Stimulated activated CD4-positive, alpha-beta T cell treated with anti-CD3 and anti-CD28 coated beads, Interleukin-1b, Interleukin-23, amount 100 ng/mL, for 24 hours (primary cell): Measurements from ENCODE around the gene TM9SF1.

Experiments used
- DNase-seq, 4 experiments: peaks; one replicate each; pipeline ENCODE4 v3.0.0-alpha.2; 2020; ENCODE audit warnings: low read depth in 4 of 4, low spot score in 1 of 4

The TM9SF1 gene

DNA sequence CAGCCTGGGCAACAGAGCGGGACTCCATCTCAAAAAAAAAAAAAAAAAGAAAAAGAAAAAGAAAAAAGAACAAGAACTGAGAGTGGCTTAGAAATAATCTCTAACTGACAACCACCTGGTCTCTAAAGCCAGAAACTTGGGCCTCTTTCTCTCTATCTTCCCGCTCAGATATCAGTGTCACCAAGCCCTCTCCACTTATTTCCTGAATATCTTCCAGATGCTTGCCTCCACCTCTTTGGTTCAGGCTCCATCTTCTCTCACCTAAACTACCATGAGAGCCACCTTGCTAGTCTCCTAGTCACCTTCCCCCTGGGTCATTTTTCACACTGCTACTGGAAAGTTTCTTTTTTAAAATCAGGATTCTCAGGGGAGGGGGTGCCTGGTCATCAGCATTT lies 1.8 kb upstream of the TM9SF1 start:
- no peak for DNase-seq

DNA sequence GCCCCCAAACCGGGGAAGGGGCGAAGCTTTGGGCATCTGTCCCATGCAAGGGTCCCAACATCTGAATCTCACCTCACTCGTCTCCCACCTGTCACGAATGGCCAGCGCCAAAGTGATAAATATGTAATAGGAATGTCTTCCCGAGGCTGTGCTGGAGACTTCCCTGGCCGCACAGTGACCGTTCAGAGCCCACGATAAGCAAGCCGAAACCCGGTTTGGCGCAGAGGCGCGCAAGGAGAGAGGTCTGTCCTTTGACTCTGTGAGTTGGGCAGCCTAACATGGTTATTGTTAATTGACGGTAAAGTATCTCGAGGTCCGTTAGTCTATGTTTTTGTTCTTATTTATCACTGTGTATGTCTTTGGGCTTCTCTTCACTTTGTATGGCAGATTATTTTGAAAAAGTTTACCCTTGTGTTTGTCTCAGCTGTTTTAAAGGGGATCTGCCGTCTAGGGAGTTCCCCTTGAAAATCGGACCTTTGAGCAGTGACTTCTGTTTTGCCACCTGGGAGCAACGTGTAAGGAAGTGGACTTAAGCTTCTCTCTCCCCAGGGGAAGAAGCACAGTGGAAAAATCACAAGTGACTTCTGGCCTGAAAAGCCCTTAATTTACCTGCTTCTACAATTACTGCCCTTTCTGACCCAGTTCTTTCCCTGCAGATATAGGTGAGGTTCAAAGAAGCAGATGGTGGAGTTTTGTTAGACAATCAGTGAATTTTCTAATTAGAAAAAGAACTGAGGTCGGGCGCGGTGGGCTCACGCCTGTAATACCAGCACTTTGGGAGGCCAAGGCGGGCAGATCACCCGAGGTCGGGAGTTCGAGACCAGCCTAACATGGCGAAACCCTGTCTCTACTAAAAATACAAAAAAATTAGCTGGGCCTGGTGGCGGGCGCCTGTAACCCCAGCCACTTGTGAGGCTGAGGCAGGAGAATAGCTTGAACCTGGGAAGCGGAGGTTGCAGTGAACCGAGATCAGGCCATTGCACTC lies 1.1 kb upstream of the TM9SF1 start:
- no peak for DNase-seq

DNA sequence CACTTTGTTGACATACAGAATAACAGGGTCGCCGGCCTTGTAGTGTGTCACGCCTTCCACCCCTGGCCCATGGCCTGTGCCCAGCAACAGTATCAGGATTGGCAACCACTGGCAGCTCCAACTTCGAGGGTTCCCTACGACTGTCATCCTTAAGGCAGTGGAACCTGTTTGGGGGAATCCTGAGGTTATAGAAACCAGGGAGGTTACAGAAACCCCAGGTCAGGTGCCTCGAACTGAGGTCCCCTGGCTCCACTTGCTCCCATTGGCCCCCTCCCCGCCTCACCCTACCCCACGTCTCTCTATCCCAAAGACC lies 412 bp downstream of the TM9SF1 start:
- no peak for DNase-seq

DNA sequence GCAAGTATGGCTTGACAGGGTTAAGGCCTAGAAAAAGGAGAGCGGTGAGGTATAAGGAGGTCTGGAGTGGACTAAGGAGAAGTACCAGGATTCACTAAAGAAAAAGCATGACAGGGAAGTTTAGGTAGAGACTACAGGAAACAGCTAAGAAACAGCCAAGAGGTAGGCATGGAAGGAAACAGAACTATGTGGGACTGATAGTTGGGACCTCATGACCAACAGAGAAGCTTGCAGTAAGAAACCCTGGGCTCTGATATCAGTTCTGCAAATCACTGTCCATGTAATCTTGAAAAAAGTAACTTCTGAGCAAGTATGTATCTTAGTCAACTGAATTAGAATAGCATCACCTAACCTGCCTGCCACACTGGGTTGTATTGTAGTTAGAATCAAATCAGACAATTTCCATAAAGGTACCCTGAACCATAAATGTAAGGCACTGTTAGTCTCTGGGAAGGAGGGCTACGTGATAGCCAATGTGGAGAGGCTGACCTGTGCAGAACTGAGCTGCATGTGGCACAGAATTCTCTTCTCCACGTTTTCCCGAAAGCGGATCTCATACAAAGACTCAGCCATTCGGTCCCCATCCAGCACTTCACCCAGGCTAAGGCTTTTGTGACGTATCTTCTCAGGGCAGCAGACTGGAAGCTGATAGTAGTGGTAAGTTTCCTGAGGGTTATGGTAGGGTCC lies 912 bp downstream of the TM9SF1 start:
- DNase-seq = no peak

DNA sequence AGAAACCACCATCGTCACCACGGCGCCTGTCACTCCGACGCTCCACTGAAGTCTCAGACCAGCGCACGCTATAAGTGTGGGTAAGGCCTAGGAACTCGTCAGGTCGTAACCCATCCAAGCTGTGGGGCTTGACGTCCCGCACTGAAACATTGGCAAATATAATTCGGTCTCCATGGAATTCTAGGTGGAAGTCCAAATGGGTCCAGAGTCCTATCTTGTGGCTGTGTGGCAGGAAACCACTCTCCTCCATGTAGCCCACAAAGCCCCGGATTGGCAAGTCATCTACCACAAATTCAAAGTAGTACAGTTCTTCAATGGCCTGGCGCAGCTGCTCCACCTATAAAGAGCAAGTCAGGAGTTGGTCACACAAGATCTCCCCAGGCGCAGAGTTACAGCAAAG lies 2.3 kb downstream of the TM9SF1 start:
- no peak for DNase-seq

DNA sequence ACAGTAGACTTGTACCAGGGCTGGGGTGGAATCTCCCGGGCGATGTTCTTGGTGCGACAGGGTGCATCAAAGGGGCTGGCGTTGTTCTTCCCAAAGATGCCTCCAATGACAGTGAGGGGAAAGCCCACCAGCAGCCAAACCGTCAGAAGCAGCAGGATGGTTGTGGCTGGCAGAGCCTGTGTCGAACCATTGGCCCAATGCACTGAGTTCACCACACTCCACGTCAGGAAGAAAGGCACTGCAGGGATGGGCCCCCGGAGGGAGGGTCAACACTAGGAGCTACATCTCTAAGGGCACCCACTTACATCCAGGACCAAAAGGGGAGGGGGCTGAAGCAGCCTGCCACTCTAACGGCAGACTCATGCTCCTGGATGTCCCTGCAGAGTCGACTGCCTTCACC lies 4.8 kb downstream of the TM9SF1 start:
- DNase-seq = no peak

GRCh38 chr14:24189460-24189859 lies 5.8 kb downstream of the TM9SF1 start:
- DNase-seq = no peak

- no peak for DNase-seq
Measured at GRCh38 chr14:24189059-24189375, 6.2 kb downstream of the TM9SF1 start.

DNA sequence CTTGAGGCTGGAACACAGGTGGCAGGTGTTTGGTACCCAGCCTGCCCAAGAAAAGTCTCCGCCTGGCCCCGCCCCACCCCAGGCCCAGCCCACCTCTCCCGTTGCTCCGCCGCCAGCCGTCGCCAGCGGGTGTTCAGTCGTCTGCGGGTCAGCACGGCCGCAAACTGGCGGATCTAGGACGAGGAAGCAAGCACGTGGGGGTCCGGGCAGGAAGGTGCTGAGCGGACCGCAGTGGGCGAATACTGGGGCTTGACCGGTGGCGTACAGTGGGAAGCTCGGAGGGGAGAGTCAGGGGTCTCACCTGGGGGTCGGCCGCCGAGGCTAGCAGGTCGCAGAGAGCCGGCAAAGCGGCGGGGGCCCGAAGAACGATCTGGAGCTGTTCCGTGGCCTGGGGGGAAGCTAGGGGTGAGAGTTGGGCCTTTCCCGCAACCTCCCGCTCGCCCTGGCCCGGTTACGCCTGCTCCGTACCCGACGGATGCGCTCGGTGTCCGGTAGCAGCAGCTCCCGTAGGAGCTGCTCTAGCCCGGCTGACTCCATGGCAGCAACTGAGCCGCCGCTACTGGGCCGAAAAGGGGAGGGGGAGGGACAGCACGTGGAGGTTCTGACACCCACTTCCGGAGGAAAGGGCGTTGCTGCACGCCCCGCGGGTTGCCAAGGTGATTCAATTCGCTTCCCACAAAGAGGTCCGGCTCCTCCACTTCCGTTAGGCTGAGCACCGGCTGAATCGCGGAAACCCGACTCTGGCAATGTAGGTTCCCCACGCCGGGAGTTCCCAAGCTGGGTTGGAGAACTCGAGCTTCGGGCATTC lies 6.8 kb downstream of the TM9SF1 start, which contains the start of gene IPO4:
IPO4 (minus strand) TSS at position 566 of the 808 bp plus-strand sequence; CDS start at position 537, 29 bp downstream.
- peak; percentile 80 to 94 (median 89) for DNase-seq

DNA sequence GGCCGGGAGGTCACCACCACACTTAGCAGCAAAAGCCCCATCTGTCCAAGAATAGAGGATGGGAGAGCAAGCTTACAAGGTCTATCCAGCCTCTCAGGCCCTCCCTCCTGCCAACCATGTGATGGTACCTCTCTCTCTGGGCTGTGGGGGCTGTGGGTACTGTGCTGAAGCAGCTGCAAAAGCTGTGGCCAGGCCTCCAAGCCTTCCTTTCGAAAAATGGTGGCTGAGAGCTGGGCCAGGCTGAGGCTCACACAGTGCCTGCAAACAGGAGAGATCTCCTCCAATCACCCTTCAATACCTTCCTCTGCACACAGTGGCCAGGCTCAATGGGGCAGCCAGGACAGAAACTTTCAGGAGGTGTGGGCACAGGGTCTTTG lies 7.7 kb downstream of the TM9SF1 start:
- DNase-seq = no peak

GRCh38 chr14:24186831-24187538 lies 8.3 kb downstream of the TM9SF1 start:
- DNase-seq = no peak

- no peak for DNase-seq
Measured at GRCh38 chr14:24185741-24186140, 9.5 kb downstream of the TM9SF1 start.

- DNase-seq = no peak
Measured at GRCh38 chr14:24185026-24185425, 10.2 kb downstream of the TM9SF1 start.

GRCh38 chr14:24184104-24184970 lies 10.9 kb downstream of the TM9SF1 start:
- DNase-seq = no peak

DNA sequence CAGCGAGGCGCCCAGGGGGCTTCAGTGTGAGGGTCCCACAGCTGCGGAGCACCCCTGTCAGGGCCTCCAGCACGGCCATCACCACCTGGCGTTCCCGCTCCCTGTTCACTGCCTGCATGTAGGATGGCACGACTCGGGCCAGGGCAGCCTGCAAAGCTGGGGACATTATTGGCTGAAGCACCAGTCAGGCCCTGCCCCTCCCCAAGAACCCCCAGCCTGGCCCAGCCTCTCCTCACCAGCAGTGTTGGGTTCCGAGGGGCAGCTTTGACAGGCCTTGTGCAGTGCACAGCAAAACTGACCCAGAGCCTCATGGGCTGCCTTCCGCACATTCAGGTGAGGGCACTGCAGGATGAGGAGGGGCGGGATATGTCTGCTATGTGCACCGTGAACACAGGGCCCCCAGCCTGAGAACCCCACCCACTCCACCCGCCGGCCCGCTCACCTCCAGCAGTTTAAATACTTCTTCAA lies 12.2 kb downstream of the TM9SF1 start:
- DNase-seq = no peak

DNA sequence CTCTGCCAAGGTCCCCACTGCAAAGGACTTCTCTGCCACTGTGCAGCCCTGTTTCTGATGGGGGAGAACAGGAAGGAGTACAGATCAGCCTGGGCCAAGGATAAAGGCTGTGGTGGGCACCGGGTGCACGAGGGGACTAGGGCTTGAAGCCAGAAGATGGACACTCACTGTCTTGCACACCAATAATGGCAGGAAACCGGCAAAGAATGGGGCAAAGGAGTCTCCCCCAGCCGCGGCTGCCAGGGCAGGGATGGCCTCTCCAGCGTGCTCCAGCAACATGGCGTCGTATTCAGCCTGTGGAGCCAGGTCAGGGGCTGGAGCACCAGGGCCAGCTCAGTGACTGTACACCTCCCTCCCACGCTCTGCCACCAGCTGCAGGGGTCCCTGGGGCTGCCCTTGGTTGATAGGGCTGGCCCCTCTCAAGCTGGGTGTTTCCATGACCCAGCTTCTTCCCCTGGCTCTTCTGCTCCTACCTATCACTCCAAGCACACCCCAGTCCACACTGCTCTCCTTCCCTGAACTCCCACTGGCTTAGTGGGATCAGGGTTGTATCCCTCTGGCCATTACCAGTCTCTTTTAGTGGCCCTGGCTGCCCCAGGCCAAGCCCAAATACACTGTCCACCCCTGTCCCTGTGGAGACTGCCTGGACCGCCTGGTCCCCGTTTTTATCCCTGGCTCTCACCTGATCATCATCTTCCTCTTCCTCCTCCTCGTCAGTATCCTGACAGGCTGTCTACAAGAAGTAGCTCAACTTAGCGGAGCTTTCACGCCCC lies 12.9 kb downstream of the TM9SF1 start:
- no peak for DNase-seq

DNA sequence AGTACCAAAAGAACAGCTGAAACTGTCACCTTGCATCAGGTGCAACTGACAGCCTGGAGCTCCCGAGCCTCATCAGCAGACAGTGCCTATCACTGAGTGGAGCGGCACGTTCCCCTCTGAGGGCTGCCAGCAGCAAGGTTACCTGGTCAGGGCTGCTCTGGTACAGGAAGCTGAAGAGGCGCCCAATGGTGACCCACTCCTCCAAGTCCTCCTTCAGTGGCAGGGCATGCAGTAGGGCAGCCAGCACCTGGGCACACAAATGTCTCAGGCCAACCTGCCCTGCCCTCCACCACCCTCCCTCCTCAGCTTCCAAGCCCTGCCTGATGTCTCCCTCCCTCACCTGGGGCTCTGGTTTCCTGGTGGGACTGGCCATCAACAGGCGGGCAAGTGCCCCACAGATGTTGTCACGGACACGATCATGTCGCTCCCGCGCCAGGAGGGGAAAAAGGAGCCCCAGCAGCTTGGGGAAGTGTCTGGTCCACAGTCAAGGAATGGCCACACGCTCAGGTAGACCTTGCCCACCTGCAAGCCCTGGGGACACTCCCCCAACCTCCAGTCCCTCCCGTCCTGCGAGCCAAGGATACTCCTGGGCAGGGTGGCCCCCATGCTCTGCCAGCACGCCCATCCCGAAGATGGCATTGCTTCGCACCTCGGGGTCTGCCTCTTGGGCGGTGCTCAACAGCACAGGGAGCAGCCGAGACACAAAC lies 13.7 kb downstream of the TM9SF1 start:
- DNase-seq = no peak

GRCh38 chr14:24179961-24180796 lies 15.1 kb downstream of the TM9SF1 start:
- DNase-seq = no peak
